ENCODE data around the gene TNNT1. TPM values are rescaled to one million over a fixed set of nuclear protein-coding genes. Genes with fewer than 3 reads are reported as not detected.

The TNNT1 gene
- total and polyA plus RNA-seq, 2 experiments from 2014 or later = 11.5 to 32.1 TPM

- H3K27me3 ChIP-seq = peaks cover 8% of the 10 kb centered on the region
- H3K4me2 ChIP-seq = no peak overlapping the region
- peaks cover 15% of the 10 kb centered on the region for H4K20me1 ChIP-seq (ENCODE audit: insufficient read depth, poor library complexity, severe bottlenecking)
- peaks cover 14% of the 10 kb centered on the region for H3K4me1 ChIP-seq (ENCODE audit: insufficient read depth)
- H3K9me3 ChIP-seq (ENCODE audit: low read depth) = no peaks in the 10 kb centered on the region
- H3K36me3 ChIP-seq (replicated peaks; ENCODE audit: insufficient read depth, low read depth) = no peaks in the 10 kb centered on the region
- H3K9me2 ChIP-seq (replicated peaks; ENCODE audit: insufficient read depth) = no peaks in the 10 kb centered on the region
- H3K27ac ChIP-seq = no peak overlapping the region
- WGBS (ENCODE audit: low lambda C conversion rate, missing lambda C conversion rate) = 95% methylated on average over 13 of the region's 13 CpGs
- TF ChIP-seq CTCF (IDR thresholded peaks at IDR 0.05; ENCODE audit: poor library complexity) = no peak
- TF ChIP-seq EZH2 (IDR thresholded peaks at IDR 0.05; ENCODE audit: borderline replicate concordance) = no peak
- TF ChIP-seq EZH2phosphoT487 (IDR thresholded peaks at IDR 0.05; ENCODE audit: low read depth, severe bottlenecking, unreplicated experiment) = no peak
- H2AFZ ChIP-seq = no peak overlapping the region
- no peaks in the 10 kb centered on the region for H3K79me2 ChIP-seq
- no peak overlapping the region for H3K4me3 ChIP-seq
- no peak for DNase-seq (ENCODE audit: low spot score)
Measured at GRCh38 chr19:55090564-55090963, 58.4 kb downstream of the TNNT1 start.

- H3K36me3 ChIP-seq (replicated peaks; ENCODE audit: insufficient read depth, low read depth) = no peaks in the 10 kb centered on the region
- H3K4me3 ChIP-seq = no peak overlapping the region
- peaks cover 15% of the 10 kb centered on the region for H4K20me1 ChIP-seq (ENCODE audit: insufficient read depth, poor library complexity, severe bottlenecking)
- H3K79me2 ChIP-seq = no peaks in the 10 kb centered on the region
- H3K9me3 ChIP-seq (ENCODE audit: low read depth) = no peaks in the 10 kb centered on the region
- no peak overlapping the region for H2AFZ ChIP-seq
- H3K9me2 ChIP-seq (replicated peaks; ENCODE audit: insufficient read depth) = no peaks in the 10 kb centered on the region
- peaks cover 14% of the 10 kb centered on the region for H3K4me1 ChIP-seq (ENCODE audit: insufficient read depth)
- no peak overlapping the region for H3K4me2 ChIP-seq
- H3K27me3 ChIP-seq = peaks cover 13% of the 10 kb centered on the region
- 88% methylated on average over 3 of the region's 3 CpGs for WGBS (ENCODE audit: low lambda C conversion rate, missing lambda C conversion rate)
- H3K27ac ChIP-seq = no peak overlapping the region
- TF ChIP-seq EZH2 (IDR thresholded peaks at IDR 0.05; ENCODE audit: borderline replicate concordance) (no peak), CTCF (IDR thresholded peaks at IDR 0.05; ENCODE audit: poor library complexity) (no peak), EZH2phosphoT487 (IDR thresholded peaks at IDR 0.05; ENCODE audit: low read depth, severe bottlenecking, unreplicated experiment) (no peak)
- DNase-seq (ENCODE audit: low spot score) = no peak
Measured at GRCh38 chr19:55089342-55089944, 59.6 kb downstream of the TNNT1 start.

- DNase-seq (ENCODE audit: low spot score) = peak; percentile 85
- H3K27me3 ChIP-seq = peaks cover 13% of the 10 kb centered on the region
- H3K4me3 ChIP-seq = no peak overlapping the region
- 70% methylated on average over 13 of the region's 18 CpGs for whole genome bisulfite sequencing (ENCODE audit: low lambda C conversion rate, missing lambda C conversion rate)
- H3K4me2 ChIP-seq = no peak overlapping the region
- H4K20me1 ChIP-seq (ENCODE audit: insufficient read depth, poor library complexity, severe bottlenecking) = peaks cover 15% of the 10 kb centered on the region
- peaks cover 14% of the 10 kb centered on the region for H3K4me1 ChIP-seq (ENCODE audit: insufficient read depth)
- H3K36me3 ChIP-seq (replicated peaks; ENCODE audit: insufficient read depth, low read depth) = no peaks in the 10 kb centered on the region
- no peak for TF ChIP-seq EZH2phosphoT487 (IDR thresholded peaks at IDR 0.05; ENCODE audit: low read depth, severe bottlenecking, unreplicated experiment)
- TF ChIP-seq CTCF (IDR thresholded peaks at IDR 0.05; ENCODE audit: poor library complexity) = peak; percentile 87
- no peaks in the 10 kb centered on the region for H3K79me2 ChIP-seq
- no peaks in the 10 kb centered on the region for H3K9me3 ChIP-seq (ENCODE audit: low read depth)
- no peak overlapping the region for H3K27ac ChIP-seq
- no peaks in the 10 kb centered on the region for H3K9me2 ChIP-seq (replicated peaks; ENCODE audit: insufficient read depth)
- H2AFZ ChIP-seq = no peak overlapping the region
Measured at GRCh38 chr19:55088543-55089341, 60.3 kb downstream of the TNNT1 start.
